GM13976 (cell line): ENCODE measurements around the gene AFMID.
"Not testable (repeated sequence)": the region's sequence is repeated elsewhere in the genome, so short reads cannot be mapped to it uniquely, and the experiment has no call there.

Source experiments
- DNase-seq: peaks from one replicate; pipeline ENCODE4 v3.0.0; 2012; ENCODE audit warnings: low spot score
- in situ Hi-C: fragments of 300-500 bp; cut with MboI; formaldehyde crosslinking; loops from one replicate; pipeline ENCODE4 v1.12.0; 2022; ENCODE audit warnings: low sequenced_read_pairs, mixed read lengths, inconsistent platforms; ENCODE audit not compliant: unreplicated experiment
- TF ChIP-seq, protein P1 (sequence below): IDR thresholded peaks from 2 replicates; pipeline ENCODE4 v1.5.1; 2012; ENCODE audit warnings: borderline replicate concordance, mild to moderate bottlenecking; ENCODE audit not compliant: insufficient read depth; ENCODE audit errors: extremely low read depth, missing control alignments, control extremely low read depth

AFMID gene

DNA sequence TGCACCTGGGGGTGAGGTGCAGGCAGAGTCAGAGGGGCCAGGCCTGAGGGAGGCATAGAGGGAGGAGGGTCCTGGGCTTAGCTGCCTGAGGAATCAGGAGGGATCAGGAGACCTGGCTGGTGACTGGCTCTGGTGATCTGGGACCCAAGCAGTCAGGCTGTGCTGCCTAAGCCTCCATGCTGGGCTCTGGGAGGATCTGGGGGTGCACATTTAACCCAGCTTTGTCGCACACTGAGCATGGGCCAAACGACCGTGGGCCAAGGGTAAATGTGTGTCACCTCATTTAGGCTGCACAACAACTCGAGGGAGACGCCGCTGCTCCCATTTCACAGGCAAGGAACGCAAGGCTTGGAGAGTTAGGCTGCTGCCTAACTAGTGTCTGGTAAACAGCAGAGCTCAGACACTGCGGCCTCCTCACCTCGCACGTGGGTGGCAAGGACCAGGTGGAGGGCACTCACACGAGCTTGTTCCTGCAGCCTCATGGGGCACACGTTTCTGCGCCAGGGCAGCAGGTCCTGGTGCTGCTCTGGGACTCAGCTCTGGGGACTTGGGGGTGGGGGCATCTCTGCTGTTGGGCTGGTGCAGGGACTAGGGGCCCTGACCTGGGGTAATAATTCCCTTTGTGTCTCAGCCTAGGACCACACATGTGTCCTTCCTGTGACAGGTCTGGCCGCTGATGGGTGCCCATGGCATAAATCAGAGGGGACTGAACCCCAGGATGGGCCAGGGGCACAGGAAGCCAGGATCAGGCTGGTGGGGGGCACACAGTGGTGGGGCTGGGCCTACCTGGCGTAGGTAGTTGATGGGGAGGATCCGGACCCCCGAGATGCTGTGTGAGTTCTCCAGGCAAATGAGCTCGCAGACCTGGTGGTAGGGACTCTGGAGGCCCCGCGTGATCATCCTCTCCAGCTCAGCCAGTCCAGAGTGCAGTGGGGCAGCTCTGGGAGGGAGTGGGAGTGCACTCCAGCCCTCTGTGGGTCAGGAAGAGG, 63.0 kb downstream of the AFMID start:
- TF ChIP-seq, protein P1, sequence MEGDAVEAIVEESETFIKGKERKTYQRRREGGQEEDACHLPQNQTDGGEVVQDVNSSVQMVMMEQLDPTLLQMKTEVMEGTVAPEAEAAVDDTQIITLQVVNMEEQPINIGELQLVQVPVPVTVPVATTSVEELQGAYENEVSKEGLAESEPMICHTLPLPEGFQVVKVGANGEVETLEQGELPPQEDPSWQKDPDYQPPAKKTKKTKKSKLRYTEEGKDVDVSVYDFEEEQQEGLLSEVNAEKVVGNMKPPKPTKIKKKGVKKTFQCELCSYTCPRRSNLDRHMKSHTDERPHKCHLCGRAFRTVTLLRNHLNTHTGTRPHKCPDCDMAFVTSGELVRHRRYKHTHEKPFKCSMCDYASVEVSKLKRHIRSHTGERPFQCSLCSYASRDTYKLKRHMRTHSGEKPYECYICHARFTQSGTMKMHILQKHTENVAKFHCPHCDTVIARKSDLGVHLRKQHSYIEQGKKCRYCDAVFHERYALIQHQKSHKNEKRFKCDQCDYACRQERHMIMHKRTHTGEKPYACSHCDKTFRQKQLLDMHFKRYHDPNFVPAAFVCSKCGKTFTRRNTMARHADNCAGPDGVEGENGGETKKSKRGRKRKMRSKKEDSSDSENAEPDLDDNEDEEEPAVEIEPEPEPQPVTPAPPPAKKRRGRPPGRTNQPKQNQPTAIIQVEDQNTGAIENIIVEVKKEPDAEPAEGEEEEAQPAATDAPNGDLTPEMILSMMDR, result no peak
- in situ Hi-C loops, result no loop called here
- DNase-seq, result no peak

DNA sequence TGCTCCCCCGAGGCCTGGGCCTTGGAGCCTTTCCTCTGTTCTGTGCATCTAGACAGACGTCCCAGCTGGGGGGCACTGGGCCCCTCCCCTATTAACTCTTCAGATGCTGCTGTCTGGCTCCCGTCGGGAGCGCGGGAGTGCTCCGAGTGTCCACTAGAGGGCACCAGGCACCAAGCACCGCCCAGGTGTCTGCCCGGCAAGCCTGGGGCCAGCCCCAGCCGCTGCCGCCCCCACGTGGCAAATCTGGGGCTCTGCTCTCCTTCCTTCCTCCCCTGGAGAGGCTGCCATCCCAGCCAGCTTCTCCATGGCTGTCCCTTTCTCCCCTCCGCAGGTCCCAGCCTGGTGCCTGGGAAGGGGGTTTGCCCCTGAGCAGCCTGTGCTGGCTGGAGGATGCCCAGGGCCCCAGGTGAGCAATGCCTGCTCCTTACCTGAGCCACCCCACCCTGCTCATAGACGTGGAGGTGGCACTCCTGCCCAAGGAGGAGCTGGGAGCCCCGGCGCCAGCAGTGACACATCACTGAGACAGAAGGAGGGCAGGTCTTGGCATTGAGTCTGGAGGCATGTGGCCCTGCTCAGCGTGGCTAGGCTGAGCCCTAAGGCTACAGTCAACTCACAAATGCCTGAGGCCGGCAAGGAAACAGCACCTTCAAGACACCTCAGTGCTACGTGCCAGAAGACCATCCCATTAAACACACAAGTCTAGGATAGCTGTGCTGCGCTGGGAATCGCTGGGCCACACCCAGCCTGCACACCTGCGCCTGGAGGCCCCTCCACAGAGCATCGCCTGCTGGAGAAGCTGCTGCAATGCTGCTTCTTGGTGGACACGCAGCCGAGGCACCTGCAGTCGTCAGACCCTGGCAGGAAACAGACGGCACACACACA, 64.0 kb downstream of the AFMID start:
- TF ChIP-seq, protein P1, result peak; percentile 98
- DNase-seq, result peak; percentile 95
- in situ Hi-C loops, result no loop called here

DNA sequence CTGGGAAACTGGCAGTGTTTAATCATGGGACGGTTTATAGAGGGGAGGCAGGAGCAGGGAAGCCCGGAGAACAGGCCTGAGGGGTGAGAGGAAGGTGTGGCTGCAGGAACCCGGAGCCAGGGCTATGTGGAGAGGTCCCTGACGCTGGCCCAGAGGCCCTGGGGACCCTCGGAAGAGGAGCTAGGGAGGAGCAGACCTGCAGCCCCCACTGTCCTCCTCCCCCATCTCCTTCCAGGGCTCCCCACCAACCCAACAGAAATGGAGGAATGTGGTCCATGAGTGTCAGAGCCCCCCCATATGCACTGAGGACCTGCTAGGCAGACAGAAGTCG, 64.6 kb downstream of the AFMID start:
- in situ Hi-C loops, result no loop called here

DNA sequence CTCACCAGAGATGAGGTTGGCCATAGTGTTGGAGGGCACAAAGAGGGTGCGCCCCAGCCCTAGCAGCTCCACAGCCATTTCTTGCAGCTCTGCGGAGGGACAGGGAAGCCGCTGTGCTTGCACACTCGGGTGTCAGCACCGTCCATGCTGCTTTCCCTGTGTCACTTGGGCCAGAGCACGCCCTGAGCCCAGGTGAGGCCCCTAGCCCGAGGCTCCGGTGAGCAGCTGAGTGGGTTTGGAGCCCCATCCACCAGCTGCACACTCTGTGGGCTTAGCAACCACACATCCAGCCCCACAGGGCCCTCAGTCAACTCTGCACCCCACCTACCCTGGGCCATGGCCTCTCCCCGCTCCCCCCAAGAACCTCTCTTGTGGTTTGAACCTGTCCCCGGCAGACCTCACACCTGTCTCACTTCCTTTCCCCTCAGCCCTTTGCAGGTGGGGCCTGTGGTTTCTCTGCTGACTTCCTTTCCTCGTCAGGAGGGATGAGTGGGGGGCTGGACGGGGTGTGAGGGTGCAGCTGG, 65.0 kb downstream of the AFMID start:
- no peak for DNase-seq
- in situ Hi-C loops, result no loop called here
- TF ChIP-seq, protein P1, result no peak

More for the DNA sequence above, 64.6 kb downstream of the AFMID start:
- TF ChIP-seq, protein P1, result no peak
- no peak for DNase-seq

DNA sequence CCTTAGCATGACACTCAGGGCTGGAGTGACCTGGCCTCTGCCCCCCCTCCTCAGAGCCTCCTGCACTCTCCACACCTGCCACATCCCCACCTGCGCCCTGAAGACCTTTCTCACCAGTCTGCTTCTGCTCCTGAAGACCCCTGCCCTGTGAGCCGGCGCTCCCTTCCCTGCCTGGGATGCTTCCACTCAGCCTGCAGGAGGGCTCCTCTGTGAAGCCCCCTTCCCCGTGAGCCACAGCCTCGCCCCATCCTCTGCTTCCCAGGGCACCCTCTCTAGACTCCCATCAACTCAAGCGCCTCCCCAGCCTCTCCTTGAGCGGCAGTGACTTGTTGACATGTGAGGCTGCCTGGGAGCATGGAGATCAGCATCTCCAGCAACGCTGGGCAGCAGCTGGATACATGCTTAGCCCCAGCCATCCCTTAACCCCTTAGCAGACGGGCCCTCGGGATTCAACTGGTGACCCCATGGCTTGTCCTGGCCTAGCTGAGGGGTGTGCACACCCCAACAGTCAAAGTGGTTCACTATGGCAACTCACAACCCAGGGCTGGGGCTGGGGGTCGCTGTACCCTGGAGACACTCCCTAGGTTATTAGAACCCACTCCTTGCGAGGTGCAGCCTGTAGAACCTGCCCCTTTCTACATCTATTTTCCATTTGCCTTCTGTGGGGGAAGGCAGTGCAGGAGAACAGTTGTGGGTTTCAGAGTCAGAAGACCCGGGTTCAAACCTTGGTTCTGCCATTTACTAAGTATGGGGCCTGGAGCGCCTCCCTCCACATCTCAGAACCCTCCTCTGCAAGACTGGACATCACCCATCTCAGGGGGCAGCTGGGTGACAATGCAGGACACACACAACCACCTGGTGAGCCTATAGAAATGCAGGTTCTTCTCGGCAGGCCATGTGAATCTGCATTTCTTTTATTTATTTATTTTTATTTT, 65.8 kb downstream of the AFMID start:
- in situ Hi-C loops, result no loop called here
- TF ChIP-seq, protein P1, result no peak
- no peak for DNase-seq

DNA sequence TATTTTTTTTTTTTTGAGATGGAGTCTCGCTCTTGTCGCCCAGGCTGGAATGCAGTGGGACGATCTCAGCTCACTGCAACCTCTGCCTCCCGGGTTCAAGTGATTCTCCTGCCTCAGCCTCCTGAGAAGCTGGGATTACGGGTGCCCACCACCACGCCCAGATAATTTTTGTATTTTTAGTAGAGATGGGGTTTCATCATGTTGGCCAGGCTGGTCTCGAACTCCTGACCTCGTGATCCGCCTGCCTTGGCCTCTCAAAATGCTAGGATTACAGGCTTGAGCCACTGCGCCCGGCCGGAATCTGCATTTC, 66.4 kb downstream of the AFMID start:
- in situ Hi-C loops, DNase-seq: not testable (repeated sequence)
